Skin of body (tissue), 2 donors: Measurements from ENCODE around the gene DMD. TPM values are rescaled to one million over a fixed set of nuclear protein-coding genes. Genes with fewer than 3 reads are reported as not detected.
"Not testable (repeated sequence)": the region's sequence is repeated elsewhere in the genome, so short reads cannot be mapped to it uniquely, and the experiment has no call there.

ENCODE experiments used
- DNase-seq: peaks from one replicate; lab custom pipeline; 2025; lab: John Stamatoyannopoulos, UW
- total RNA-seq: library from RNA; depleted of rRNA; stranded (reverse); fragments of >200 nt; gene quantifications from one replicate; pipeline ENCODE4 v1.2.3, GENCODE V29; 2014

Gene DMD
- total RNA-seq, 1 donor from 2014 or later = 87.0 TPM

DNA sequence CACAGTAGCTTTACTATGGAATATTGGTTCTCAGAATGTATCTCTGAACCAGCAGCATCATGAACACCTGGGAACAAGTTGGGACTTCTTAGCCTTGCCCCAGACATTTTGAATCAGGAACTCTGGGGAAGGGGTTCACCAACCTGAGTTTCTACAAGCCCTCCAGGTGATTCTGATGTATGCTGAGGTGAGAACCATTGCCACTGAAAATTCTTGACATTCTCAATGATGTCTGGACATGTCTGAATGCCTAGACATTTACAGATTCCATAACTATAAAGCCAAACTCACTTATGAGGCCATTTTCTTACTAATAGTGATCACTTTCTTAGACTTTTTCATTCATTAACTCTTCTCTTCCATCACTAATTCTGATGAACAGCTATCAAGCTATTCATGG, 1750.1 kb downstream of the DMD start:
- DNase-seq = no peak

GRCh38 chrX:31459361-31459760, 1752.0 kb downstream of the DMD start:
- no peak for DNase-seq

GRCh38 chrX:31449965-31450364, 1761.4 kb downstream of the DMD start:
- no peak for DNase-seq

DNA sequence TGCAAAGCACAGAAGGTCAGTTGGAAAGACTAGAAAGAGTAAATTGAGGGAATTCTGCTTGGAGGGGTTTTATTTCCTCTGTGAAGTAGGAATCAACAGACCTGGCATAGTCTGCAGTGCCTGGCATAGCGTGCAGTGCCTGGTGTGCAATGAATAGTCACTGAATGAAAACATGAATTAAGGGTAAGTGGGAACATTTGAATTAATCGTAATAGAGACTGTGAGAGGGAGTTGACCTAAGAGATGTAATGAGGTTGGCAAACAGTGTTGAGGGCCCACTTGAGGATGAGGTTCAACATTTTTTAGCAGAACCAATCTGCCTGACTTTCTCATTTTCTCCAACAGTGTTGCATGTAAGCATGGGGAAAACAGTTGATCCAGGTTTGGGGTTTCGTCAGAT, 1762.3 kb downstream of the DMD start:
- DNase-seq = no peak

DNA sequence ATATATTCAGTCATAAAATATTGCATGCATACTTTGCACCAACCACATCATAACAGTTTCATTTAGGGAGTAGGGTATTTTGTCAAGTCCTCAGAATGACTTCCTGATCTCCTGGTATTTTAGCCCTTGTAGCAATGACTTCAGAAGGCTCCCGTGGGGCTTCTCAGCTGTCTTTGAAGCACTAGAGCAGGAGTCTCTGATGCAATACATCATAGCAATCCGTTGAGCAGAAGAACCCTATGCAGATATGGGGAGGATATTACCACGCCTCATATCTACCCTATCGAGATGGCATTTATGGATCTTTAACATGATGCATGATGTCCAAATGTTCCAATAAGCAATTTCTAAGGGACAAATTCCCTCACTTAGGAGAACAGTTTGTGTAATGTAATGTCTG, 1765.8 kb downstream of the DMD start:
- DNase-seq = no peak

GRCh38 chrX:31443654-31444053, 1767.7 kb downstream of the DMD start:
- DNase-seq = no peak

GRCh38 chrX:31440546-31440945, 1770.8 kb downstream of the DMD start:
- no peak for DNase-seq

- DNase-seq = no peak
These were observed 1774.9 kb downstream of the DMD start for GRCh38 chrX:31436424-31436823.

- DNase-seq = peak; percentile 9
These were observed 1775.8 kb downstream of the DMD start for GRCh38 chrX:31435592-31435991.

DNA sequence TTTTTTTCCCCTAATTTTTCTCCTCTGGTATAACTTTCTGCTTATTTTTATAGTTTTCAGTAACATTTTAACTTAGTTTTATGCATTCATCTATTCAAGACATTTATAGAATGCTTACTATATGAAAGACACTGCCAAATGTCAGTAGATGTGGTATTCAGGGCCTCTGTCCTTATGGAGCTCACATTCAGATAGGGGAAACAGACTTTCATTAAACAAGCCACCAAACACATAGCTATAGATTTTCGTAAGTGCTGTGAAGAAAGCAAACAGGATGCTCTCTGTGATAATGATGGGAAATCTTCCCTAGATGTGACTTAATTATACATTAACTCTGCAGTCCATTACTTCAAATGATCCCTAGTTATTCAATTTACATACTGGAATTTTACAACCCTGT, 1777.5 kb downstream of the DMD start:
- DNase-seq = no peak

DNA sequence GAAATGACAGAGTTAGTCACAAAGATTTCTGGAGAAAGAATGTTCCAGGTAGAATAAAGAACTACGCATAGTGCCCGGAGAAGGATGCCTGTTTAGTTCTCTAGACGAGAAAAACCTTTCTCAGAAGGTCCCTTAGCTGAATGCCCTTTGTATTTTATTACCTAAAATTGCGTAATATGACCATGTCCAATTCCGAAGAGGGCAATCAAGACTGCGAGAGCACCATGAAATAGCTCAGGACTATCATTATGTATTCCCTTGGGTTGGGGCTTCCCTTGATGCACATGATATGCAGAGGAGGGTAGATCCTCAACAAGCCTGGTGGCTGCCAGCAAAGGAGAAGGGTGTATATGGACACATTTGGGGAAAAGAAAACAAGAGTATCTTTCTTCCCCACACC, 1781.4 kb downstream of the DMD start:
- DNase-seq = no peak

- DNase-seq = peak; percentile 73
These were observed 1787.7 kb downstream of the DMD start for GRCh38 chrX:31423609-31424189.

DNA sequence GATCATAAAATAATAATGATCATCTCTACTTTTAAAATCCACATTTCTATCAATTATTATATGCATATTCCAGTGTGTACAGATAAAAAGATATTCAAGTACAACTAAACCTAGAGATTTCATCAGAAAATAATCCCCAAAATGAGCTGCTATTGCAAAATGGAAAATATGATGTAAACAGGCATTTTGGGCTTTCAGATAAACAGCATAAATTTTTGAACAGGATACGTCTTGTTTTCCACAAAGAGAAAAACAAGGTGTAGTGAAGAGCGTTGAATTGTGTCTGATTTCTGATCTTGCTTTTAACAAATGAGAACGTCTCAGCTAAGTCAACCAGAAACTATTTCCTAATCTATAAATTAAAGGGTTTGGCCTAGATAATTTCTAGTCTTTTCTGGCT, 1789.9 kb downstream of the DMD start:
- no peak for DNase-seq

DNA sequence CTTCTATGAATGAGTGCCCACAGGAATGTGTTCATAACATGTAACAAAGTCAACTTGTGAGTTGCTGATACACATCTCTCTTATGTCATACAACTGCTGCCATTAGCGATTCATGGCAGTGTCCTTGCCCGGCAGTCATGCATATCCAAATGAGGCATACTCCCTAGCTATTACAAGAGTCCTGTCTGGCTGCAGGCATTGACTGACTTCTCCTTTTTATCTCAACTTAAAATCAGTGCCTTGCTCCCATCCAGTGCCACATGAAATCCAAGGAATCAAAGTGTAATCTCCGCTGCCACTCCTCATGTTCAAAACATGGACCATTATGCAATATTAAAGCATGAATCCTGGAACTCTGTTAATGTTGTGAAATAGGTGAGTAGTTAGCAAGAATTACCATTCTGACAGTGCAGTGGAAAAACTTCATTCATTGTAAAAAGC, 1790.6 kb downstream of the DMD start:
- DNase-seq = no peak

DNA sequence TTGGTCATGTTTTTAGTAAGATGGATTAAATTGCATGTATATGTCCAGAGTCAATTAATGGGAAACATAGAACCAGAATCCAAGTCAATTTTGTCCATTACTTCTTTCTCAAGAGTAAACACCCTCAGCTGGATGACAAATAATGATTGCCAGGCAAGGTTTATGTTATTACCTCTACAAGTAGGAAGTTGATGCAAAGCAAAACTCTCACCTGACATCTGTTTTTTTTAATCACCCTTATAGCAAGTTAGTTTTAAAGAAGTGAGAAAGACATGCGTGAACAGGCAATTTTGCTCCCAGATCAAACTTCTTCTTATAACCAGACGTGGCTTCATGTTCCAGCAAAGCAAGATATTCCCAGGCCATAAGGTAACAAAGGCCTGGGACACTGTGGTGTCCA, 1791.0 kb downstream of the DMD start:
- DNase-seq = no peak

DNA sequence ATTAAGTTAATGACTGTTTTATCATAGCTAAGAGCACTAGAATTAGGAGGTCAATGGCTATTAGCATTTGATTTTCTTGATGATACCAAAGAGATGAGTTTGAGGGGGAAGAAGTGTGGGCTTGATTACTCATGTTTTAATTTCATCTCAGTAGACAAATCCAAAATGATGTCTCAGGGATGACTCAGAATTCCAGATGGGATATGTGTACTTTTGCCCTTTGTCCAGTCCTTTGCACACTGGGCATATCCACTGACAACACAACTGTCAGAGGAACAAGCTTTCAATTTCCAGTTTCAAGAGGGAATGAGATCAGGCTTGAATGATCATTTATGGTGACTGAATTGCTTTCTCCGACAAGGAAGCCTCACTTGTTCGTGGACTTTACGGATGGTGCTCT, 1814.2 kb downstream of the DMD start:
- no peak for DNase-seq

DNA sequence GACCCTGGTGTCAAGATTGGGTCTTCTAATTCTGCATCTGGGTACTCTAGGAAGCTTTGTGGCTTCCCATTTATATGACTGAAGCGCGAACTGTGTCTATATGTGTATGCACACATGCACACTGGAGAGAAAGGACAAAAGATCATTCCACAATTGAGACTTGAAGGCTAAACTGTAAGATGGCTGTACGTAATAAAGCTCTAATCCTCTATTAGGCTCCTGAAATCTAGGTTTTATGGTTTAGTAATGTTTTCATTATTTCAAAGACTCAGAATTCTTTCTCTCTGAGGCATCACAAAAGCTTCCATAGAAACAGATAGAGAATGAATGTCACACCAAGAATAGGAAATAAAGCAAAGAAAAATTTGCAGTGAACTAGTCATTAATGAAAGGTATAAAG, 1818.8 kb downstream of the DMD start:
- DNase-seq = no peak

GRCh38 chrX:31388946-31389345, 1822.4 kb downstream of the DMD start:
- no peak for DNase-seq

DNA sequence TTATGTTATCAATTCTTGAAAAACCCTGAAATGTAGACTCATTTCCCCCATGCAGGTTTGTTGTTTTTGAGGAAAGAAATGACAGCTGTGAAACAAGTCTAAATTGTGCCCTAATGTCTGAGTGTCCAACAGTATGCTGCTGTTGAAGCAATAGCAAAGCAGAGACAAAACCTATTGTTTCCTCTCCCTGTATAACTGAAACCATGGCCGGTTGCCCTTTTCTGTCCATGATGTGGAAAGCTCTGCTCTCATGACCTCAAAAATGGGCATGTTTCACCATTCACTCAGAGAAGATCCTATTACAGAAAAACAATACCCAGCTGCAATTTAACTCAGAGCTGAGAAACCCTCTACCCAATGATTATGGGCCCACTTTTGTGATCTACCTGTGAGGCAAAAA, 1826.9 kb downstream of the DMD start:
- DNase-seq = no peak

- no peak for DNase-seq
These were observed 1827.4 kb downstream of the DMD start for GRCh38 chrX:31383991-31384390.

GRCh38 chrX:31378973-31379372, 1832.4 kb downstream of the DMD start:
- DNase-seq = not testable (repeated sequence)

DNA sequence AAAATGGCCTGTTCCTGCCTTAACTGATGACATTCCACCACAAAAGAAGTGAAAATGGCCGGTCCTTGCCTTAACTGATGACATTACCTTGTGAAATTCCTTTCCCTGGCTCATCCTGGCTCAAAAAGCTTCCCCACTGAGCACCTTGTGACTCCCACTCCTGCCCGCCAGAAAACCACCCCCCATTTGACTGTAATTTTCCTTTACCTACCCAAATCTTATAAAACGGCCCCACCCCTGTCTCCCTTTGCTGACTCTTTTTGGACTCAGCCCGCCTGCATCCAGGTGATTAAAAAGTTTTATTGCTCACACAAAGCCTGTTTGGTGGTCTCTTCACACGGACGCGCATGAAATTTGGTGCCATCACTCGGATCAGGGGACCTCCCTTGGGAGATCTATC, 1833.5 kb downstream of the DMD start:
- not testable (repeated sequence) for DNase-seq

DNA sequence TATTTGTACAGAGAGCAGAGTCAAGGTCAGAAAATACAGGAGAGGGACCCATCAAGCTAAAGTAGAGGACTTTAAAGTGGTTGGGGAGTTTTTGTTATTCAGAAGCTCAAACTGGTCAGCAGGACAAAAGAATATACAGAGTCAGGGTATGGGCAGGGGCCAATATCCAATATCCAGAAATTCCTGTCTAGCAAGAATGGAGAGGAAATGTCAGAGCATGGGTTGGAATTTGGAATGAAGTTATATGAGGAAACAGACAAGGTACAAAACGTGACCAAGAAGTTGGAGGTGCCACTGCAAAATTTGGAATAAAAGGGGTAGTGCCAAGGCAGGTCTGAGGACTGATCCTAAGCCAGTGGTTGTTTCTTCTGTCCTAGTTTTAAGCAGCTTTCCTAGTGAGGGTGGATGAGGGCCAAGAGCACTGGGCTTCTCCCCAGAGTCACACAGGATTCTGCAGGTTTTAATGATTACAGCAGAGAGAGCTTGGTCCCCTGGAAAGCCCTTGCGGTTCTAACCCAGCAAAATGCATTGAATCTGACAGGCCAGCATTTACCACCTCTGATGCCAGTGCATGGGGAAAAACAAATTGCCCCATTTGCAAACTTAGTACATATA, 1834.8 kb downstream of the DMD start:
- no peak for DNase-seq

- no peak for DNase-seq
These were observed 1836.6 kb downstream of the DMD start for GRCh38 chrX:31374786-31375185.
